T-helper 2 cell treated with Interferon-gamma antibody and Interleukin-4, amounts not matched to agents 100 ng/mL and 5 ng/mL, for 36 hours (primary cell): ENCODE data around the gene BICC1. TPM values are rescaled to one million over a fixed set of nuclear protein-coding genes. Genes with fewer than 3 reads are reported as not detected.

Experiments used
- intact Hi-C: fragments of 100-400 bp; cut with micrococcal nuclease; formaldehyde crosslinking; loops from one replicate; pipeline ENCODE4 v1.15.1; 2023
- total RNA-seq: library from RNA; stranded (reverse); gene quantifications from 2 replicates; pipeline ENCODE4 v1.2.3, GENCODE V29; 2022

Gene BICC1
- total RNA-seq, 1 donor from 2014 or later = 0.05 TPM

GRCh38 chr10:58516119-58516518 lies 3.4 kb downstream of the BICC1 start:
- intact Hi-C loops = no loop called here

- intact Hi-C loops = no loop called here
Measured at GRCh38 chr10:58516671-58517070, 4.0 kb downstream of the BICC1 start.

- intact Hi-C loops = no loop called here
Measured at GRCh38 chr10:58517081-58517480, 4.4 kb downstream of the BICC1 start.

- intact Hi-C loops = no loop called here
Measured at GRCh38 chr10:58517491-58518355, 5.1 kb downstream of the BICC1 start.

- intact Hi-C loops = no loop called here
Measured at GRCh38 chr10:58518775-58519174, 6.1 kb downstream of the BICC1 start.

- intact Hi-C loops = no loop called here
Measured at GRCh38 chr10:58529077-58529728, 16.5 kb downstream of the BICC1 start.

- intact Hi-C loops = loop anchor here (5.0 kb wide), 1 partner anchor 1091 kb away; no protein-coding TSS in a partner anchor
Measured at GRCh38 chr10:58531084-58531695, 18.5 kb downstream of the BICC1 start.

- intact Hi-C loops = no loop called here
Measured at GRCh38 chr10:58535311-58535710, 22.6 kb downstream of the BICC1 start.

GRCh38 chr10:58543141-58543540 lies 30.5 kb downstream of the BICC1 start:
- intact Hi-C loops = no loop called here

- intact Hi-C loops = no loop called here
Measured at GRCh38 chr10:58544135-58544534, 31.5 kb downstream of the BICC1 start.

- intact Hi-C loops = no loop called here
Measured at GRCh38 chr10:58545427-58545826, 32.8 kb downstream of the BICC1 start.

- intact Hi-C loops = no loop called here
Measured at GRCh38 chr10:58546137-58546536, 33.5 kb downstream of the BICC1 start.

GRCh38 chr10:58546722-58547445 lies 34.2 kb downstream of the BICC1 start:
- intact Hi-C loops = no loop called here

- intact Hi-C loops = no loop called here
Measured at GRCh38 chr10:58547963-58548362, 35.3 kb downstream of the BICC1 start.

GRCh38 chr10:58554316-58554715 lies 41.6 kb downstream of the BICC1 start:
- intact Hi-C loops = no loop called here

GRCh38 chr10:58555170-58555929 lies 42.7 kb downstream of the BICC1 start:
- intact Hi-C loops = no loop called here

GRCh38 chr10:58555930-58556311 lies 43.2 kb downstream of the BICC1 start:
- intact Hi-C loops = no loop called here

GRCh38 chr10:58556516-58557165 lies 44.0 kb downstream of the BICC1 start:
- intact Hi-C loops = no loop called here

- intact Hi-C loops = no loop called here
Measured at GRCh38 chr10:58557714-58558113, 45.0 kb downstream of the BICC1 start.

- intact Hi-C loops = no loop called here
Measured at GRCh38 chr10:58560068-58560467, 47.4 kb downstream of the BICC1 start.
